Fibroblast of the aortic adventitia (primary cell): Measurements from ENCODE around the gene KLK12. TPM values are rescaled to one million over a fixed set of nuclear protein-coding genes. Genes with fewer than 3 reads are reported as not detected.
"Not testable (repeated sequence)": the region's sequence is repeated elsewhere in the genome, so short reads cannot be mapped to it uniquely, and the experiment has no call there.

Experiments
- DNase-seq: peaks from one replicate; pipeline ENCODE4 v3.0.0-alpha.2; 2010; ENCODE audit warnings: low read depth
- H3K4me3 ChIP-seq: 2 replicates; pipeline ENCODE4 v1.5.1; 2011; ENCODE audit warnings: low read depth, mild to moderate bottlenecking, control low read depth, low read length, moderate library complexity
- CTCF ChIP-seq: IDR thresholded peaks from 2 replicates; pipeline ENCODE4 v1.5.1; 2011; ENCODE audit warnings: mild to moderate bottlenecking, low read length, control low read depth, inconsistent platforms; ENCODE audit not compliant: insufficient read depth
- total RNA-seq: library from RNA; depleted of rRNA; stranded (reverse); fragments of >200 nt; gene quantifications from 2 replicates; pipeline ENCODE4 v1.2.3, GENCODE V29; 2012; ENCODE audit warnings: low replicate concordance

Gene KLK12
- total RNA-seq, 1 donor: not detected

- TF ChIP-seq CTCF: no peak
- DNase-seq: no peak
- H3K4me3 ChIP-seq: no peak overlapping the region
Observed at GRCh38 chr19:51000426-51000825, 34.4 kb downstream of the KLK12 start.

DNA sequence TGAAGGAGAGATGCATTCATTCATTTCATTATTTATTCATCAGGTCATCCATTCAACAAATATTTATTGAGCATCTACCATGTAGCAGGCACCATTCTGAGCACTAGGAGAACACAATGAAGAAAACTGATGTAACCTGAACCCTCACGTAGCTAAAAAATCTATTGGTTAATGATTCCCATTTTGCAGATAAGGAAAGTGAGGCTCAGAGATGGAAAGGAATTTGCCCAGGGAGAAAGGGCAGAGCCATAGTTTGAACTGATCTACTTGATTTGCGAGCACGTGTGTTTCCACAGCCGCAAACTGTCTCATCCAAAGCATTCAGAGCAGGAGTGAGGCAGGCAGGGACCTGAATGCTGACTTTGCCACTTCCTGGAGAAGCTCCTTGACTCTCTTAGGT is 36.1 kb downstream of the KLK12 start:
- H3K4me3 ChIP-seq: no peak overlapping the region
- no peak for DNase-seq
- TF ChIP-seq CTCF: no peak

DNA sequence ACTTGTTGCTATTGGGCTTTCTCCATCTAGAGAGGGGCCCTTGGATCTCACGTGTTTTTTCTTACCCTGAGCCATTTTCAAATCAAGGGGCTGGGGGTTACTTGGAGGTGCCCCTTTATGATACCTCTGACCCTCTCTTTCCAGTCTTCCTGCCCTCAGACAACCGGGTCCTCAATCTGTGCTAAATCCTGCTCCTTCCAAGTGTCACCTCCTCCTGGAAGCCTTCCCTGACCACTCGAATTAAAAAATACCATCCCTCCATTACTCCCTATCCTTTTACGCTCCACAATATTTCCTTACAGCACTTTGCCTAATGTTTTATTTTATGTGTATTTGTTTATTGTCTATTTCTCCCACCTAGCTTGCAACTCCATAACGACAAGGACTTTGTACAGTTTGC is 36.7 kb downstream of the KLK12 start:
- TF ChIP-seq CTCF: no peak
- no peak for DNase-seq
- H3K4me3 ChIP-seq: no peak overlapping the region

DNA sequence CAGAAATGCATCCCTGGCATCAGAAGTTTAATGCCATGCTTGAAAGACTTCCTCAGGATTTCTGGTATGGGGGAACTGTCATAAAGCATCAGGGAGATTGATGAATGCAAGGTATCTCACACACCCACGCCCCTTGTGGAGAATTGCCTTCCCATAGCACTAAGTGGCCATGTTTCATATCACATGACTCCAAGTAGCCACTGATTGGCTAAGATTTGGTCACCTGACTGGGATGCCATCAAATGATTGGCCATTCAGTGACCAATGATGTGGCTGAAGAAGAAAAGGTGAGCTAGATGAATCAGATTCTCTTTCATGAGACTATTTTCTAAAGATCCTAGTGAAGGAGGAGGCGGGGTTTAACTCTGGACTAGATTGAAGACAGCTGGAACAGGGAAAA is 40.7 kb downstream of the KLK12 start:
- no peak for TF ChIP-seq CTCF
- H3K4me3 ChIP-seq: no peak overlapping the region
- DNase-seq: no peak

DNA sequence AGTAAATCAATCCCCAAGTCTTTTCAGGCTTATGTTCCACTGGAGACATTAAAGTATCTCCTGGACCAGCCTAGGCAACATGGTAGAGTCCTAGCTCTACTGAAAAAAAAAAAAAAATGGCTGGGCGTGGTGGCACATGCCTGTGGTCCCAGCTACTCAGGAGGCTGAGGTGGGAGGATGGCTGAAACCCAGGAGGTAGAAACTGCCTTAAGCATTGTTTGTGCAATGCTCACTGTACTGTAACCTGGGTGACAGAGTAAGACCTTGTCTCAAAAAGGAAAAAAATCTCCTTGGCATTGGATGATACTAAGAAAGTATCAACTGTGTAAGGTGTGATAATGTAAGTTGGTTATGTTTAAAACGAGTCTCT is 42.2 kb downstream of the KLK12 start:
- no peak for DNase-seq
- no peak for TF ChIP-seq CTCF
- H3K4me3 ChIP-seq: no peak overlapping the region

DNA sequence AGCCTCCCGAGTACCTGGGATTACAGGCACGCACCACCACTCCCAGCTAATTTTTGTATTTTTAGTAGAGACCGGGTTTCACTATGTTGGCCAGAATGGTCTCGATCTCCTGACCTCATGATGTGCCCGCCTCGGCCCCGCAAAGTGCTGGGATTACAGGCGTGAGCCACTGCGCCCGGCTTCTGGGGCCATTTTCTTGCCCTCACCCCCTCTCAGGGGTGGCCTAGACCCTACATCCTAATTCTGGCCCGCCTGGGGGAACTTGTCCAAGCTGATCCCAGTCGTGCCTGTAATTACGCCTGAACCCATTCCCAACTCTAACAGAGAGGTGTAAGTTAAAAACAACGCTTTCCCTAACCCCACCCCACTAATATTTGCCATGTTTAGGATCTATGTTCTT is 50.4 kb downstream of the KLK12 start:
- not testable (repeated sequence) for H3K4me3 ChIP-seq

GRCh38 chr19:50983625-50984292 is 51.0 kb downstream of the KLK12 start, which contains the start of gene KLK7:
TSS of gene KLK7 (minus strand) at chr19:50983917. CDS start at chr19:50982399, 1,518 bp downstream.
- no peak within 1 kb of the TSS for H3K4me3 ChIP-seq
- DNase-seq: no peak
- TF ChIP-seq CTCF: no peak

More for the DNA sequence above, 50.4 kb downstream of the KLK12 start:
- DNase-seq: not testable (repeated sequence)
